ENCODE measurements around the gene HS6ST1. TPM values are rescaled to one million over a fixed set of nuclear protein-coding genes. Genes with fewer than 3 reads are reported as not detected.

Gene HS6ST1
- total RNA-seq, 1 donor from 2014 or later: 19.2 TPM

GRCh38 chr2:128317181-128317898 is 1.3 kb downstream of the HS6ST1 start:
- DNase-seq (ENCODE audit: low read depth): no peak
- TF ChIP-seq, protein P1, sequence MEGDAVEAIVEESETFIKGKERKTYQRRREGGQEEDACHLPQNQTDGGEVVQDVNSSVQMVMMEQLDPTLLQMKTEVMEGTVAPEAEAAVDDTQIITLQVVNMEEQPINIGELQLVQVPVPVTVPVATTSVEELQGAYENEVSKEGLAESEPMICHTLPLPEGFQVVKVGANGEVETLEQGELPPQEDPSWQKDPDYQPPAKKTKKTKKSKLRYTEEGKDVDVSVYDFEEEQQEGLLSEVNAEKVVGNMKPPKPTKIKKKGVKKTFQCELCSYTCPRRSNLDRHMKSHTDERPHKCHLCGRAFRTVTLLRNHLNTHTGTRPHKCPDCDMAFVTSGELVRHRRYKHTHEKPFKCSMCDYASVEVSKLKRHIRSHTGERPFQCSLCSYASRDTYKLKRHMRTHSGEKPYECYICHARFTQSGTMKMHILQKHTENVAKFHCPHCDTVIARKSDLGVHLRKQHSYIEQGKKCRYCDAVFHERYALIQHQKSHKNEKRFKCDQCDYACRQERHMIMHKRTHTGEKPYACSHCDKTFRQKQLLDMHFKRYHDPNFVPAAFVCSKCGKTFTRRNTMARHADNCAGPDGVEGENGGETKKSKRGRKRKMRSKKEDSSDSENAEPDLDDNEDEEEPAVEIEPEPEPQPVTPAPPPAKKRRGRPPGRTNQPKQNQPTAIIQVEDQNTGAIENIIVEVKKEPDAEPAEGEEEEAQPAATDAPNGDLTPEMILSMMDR (IDR thresholded peaks at IDR 0.05; ENCODE audit: insufficient read depth, low read length, severe bottlenecking): no peak
- H3K27me3 ChIP-seq (ENCODE audit: control insufficient read depth, insufficient read depth, low read length): no peaks in the 10 kb centered on the region
- peaks cover 5% of the 10 kb centered on the region for H3K36me3 ChIP-seq (ENCODE audit: control insufficient read depth, insufficient read depth, low read length)
- peak overlapping the region; percentile 72 for H3K4me3 ChIP-seq (ENCODE audit: low read depth, low read length)
- no peak for FAIRE-seq

DNA sequence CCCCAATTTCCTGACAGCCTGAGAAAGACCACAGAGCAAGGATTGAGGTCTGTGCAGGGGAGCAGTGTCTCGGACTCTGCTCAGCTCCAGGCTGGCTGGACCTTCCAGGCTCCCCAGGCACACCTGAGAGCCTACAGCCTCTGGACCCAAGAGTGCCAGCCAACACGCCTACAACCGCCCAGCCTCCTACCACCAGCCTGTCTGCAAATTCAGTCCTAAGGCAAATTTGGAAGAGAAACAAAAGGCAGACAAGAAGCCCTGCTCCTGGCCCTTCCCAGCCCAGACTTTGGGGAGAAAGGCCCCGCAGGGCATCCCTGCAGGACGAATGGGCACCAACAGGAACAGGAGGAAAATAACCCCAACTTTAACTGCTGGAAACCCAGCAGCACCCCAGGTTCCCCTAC is 1.9 kb downstream of the HS6ST1 start:
- no peak for DNase-seq (ENCODE audit: low read depth)
- peaks cover 5% of the 10 kb centered on the region for H3K36me3 ChIP-seq (ENCODE audit: control insufficient read depth, insufficient read depth, low read length)
- peak overlapping the region; percentile 72 for H3K4me3 ChIP-seq (ENCODE audit: low read depth, low read length)
- TF ChIP-seq, protein P1 (IDR thresholded peaks at IDR 0.05; ENCODE audit: insufficient read depth, low read length, severe bottlenecking): no peak
- no peaks in the 10 kb centered on the region for H3K27me3 ChIP-seq (ENCODE audit: control insufficient read depth, insufficient read depth, low read length)
- FAIRE-seq: no peak

- no peak for FAIRE-seq
- peaks cover 5% of the 10 kb centered on the region for H3K36me3 ChIP-seq (ENCODE audit: control insufficient read depth, insufficient read depth, low read length)
- TF ChIP-seq, protein P1 (IDR thresholded peaks at IDR 0.05; ENCODE audit: insufficient read depth, low read length, severe bottlenecking): no peak
- peak overlapping the region; percentile 72 for H3K4me3 ChIP-seq (ENCODE audit: low read depth, low read length)
- no peaks in the 10 kb centered on the region for H3K27me3 ChIP-seq (ENCODE audit: control insufficient read depth, insufficient read depth, low read length)
- DNase-seq (ENCODE audit: low read depth): no peak
Measured at GRCh38 chr2:128315829-128316776, 2.6 kb downstream of the HS6ST1 start.

DNA sequence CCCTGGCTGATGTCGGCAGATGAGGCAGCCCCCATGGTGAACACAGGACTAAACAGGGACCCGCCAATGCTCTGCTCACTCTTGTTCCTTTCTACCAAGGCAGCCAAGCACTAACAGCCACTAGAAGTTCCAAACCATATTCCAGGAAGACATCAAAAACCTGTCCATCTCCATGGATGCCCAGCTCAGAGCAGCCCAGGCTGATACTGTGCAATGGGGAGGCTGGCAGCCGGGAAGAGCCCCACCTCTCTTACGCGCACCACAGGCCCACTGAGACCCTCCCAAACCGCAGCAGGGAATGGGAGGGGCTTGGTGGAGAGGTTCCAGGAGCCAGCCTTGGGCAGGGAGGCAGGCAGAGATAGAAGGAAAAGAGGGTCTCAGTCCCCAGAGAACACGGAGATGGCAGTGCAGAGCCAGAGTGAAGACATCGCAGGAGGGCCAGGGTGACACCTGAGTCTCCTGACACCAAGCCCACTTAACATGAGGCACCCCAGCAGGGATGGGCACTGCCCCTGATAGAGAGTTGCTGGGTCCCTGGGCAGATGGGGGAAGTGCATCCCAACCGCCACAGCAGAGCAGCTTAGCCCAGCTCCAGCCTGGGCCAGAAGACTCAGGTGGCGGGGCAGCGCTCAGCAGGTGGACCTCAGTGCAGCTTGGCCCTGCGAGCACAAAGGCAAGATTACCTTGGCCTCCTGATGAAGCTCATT is 3.4 kb downstream of the HS6ST1 start:
- Histone ChIP-seq H3K27me3 (ENCODE audit: control insufficient read depth, insufficient read depth, low read length) (no peaks in the 10 kb centered on the region), H3K36me3 (ENCODE audit: control insufficient read depth, insufficient read depth, low read length) (peaks cover 5% of the 10 kb centered on the region), H3K4me3 (ENCODE audit: low read depth, low read length) (no peak overlapping the region)
- DNase-seq (ENCODE audit: low read depth) (no peak), FAIRE-seq (peak; percentile 50)
- TF ChIP-seq, protein P1 (IDR thresholded peaks at IDR 0.05; ENCODE audit: insufficient read depth, low read length, severe bottlenecking): no peak

- no peak for DNase-seq (ENCODE audit: low read depth)
- Histone ChIP-seq H3K36me3 (ENCODE audit: control insufficient read depth, insufficient read depth, low read length) (peaks cover 5% of the 10 kb centered on the region), H3K27me3 (ENCODE audit: control insufficient read depth, insufficient read depth, low read length) (no peaks in the 10 kb centered on the region), H3K4me3 (ENCODE audit: low read depth, low read length) (no peak overlapping the region)
- no peak for FAIRE-seq
- TF ChIP-seq, protein P1 (IDR thresholded peaks at IDR 0.05; ENCODE audit: insufficient read depth, low read length, severe bottlenecking): no peak
Measured at GRCh38 chr2:128314348-128315121, 4.1 kb downstream of the HS6ST1 start.
